HG02970 (cell line): Measurements from ENCODE around the gene KPNA1.
A peak's percentile ranks its signal among the peaks of the same experiment; 100 is the strongest.

Experiments used
- ATAC-seq: cut with Tn5 transposase; IDR thresholded peaks from one replicate; pipeline ENCODE4 v1.9.1; 2021; ENCODE audit warnings: mild to moderate bottlenecking, moderate library complexity, moderate number of reproducible peaks; ENCODE audit not compliant: unreplicated experiment, low FRiP score

KPNA1 gene

GRCh38 chr3:122421101-122421500 lies 93.6 kb downstream of the KPNA1 start:
- no peak for ATAC-seq

GRCh38 chr3:122416966-122417365 lies 97.8 kb downstream of the KPNA1 start:
- no peak for ATAC-seq

GRCh38 chr3:122415762-122416654 lies 98.7 kb downstream of the KPNA1 start, which contains the start of gene WDR5B:
Gene WDR5B (minus strand): TSS chr3:122416062. CDS start chr3:122415528, 534 bp downstream.
- peak; percentile 84 for ATAC-seq

GRCh38 chr3:122415104-122415744 lies 99.5 kb downstream of the KPNA1 start:
- ATAC-seq = peak; percentile 38

- ATAC-seq = no peak
These were observed 100.3 kb downstream of the KPNA1 start for GRCh38 chr3:122414391-122414790.

GRCh38 chr3:122410639-122411038 lies 104.1 kb downstream of the KPNA1 start:
- ATAC-seq = no peak

GRCh38 chr3:122410111-122410510 lies 104.6 kb downstream of the KPNA1 start:
- ATAC-seq = no peak

GRCh38 chr3:122409446-122409845 lies 105.3 kb downstream of the KPNA1 start:
- no peak for ATAC-seq

- no peak for ATAC-seq
These were observed 106.8 kb downstream of the KPNA1 start for GRCh38 chr3:122407946-122408345.

GRCh38 chr3:122406198-122406597 lies 108.5 kb downstream of the KPNA1 start:
- no peak for ATAC-seq

GRCh38 chr3:122405015-122405414 lies 109.7 kb downstream of the KPNA1 start:
- ATAC-seq = no peak

GRCh38 chr3:122403489-122403888 lies 111.2 kb downstream of the KPNA1 start:
- ATAC-seq = no peak

GRCh38 chr3:122398920-122399319 lies 115.8 kb downstream of the KPNA1 start:
- ATAC-seq = no peak

- no peak for ATAC-seq
These were observed 117.5 kb downstream of the KPNA1 start for GRCh38 chr3:122397201-122397600.

GRCh38 chr3:122396511-122396910 lies 118.2 kb downstream of the KPNA1 start:
- ATAC-seq = no peak

GRCh38 chr3:122395582-122395981 lies 119.2 kb downstream of the KPNA1 start:
- ATAC-seq = no peak

- no peak for ATAC-seq
These were observed 120.6 kb downstream of the KPNA1 start for GRCh38 chr3:122394173-122394572.

- ATAC-seq = no peak
These were observed 121.6 kb downstream of the KPNA1 start for GRCh38 chr3:122392868-122393844.

- ATAC-seq = no peak
These were observed 122.9 kb downstream of the KPNA1 start for GRCh38 chr3:122391681-122392446.

- no peak for ATAC-seq
These were observed 124.1 kb downstream of the KPNA1 start for GRCh38 chr3:122390665-122391064.
